ENCODE measurements around the gene ST8SIA3.

ST8SIA3 gene, protein sequence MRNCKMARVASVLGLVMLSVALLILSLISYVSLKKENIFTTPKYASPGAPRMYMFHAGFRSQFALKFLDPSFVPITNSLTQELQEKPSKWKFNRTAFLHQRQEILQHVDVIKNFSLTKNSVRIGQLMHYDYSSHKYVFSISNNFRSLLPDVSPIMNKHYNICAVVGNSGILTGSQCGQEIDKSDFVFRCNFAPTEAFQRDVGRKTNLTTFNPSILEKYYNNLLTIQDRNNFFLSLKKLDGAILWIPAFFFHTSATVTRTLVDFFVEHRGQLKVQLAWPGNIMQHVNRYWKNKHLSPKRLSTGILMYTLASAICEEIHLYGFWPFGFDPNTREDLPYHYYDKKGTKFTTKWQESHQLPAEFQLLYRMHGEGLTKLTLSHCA

DNA sequence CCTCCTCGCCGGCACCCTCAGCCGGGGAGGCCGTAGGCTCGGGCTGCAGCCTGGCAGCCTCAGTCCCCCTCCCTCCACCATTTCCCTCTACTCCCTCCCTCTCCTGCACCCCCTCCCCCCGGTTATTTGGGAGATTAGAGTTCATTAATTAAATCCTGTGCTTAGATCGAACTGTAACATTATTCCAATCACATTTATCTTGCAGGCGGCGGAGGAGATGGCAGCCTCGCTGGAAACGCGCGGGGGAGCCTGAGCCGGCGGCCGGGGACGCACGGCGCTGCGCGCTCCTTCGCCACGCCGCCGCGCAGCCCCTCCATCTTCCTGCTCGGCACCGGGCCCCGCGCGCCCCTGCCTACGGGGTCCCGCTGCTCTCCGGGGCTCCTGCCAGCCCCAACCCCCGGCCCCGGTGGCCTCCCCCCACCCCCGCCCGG lies at the start of gene ST8SIA3:
ST8SIA3 (plus strand) TSS at position 287 of the 431 bp plus-strand sequence. CDS start 290 bp downstream, outside the sequence.
- no peak for DNase-seq

DNA sequence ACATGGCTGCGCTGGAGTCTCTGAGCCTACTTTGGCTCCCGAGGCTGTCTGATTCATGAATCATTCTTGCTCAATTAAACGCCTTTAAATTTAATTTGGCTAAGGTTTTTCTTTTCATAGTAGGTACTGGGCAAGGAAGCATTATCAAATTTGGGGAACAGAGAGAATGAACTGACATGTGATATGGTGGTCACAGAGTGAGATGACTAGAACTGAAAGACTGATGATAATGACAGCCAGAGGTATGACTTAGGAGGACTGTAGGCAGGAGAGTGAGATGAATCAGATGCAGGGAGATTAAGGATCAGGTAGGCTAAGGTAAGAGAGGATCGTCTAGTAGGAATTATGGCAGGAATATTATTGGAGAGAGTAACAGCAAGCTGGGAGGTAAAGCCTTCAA lies 40.9 kb upstream of the ST8SIA3 start:
- DNase-seq = no peak

DNA sequence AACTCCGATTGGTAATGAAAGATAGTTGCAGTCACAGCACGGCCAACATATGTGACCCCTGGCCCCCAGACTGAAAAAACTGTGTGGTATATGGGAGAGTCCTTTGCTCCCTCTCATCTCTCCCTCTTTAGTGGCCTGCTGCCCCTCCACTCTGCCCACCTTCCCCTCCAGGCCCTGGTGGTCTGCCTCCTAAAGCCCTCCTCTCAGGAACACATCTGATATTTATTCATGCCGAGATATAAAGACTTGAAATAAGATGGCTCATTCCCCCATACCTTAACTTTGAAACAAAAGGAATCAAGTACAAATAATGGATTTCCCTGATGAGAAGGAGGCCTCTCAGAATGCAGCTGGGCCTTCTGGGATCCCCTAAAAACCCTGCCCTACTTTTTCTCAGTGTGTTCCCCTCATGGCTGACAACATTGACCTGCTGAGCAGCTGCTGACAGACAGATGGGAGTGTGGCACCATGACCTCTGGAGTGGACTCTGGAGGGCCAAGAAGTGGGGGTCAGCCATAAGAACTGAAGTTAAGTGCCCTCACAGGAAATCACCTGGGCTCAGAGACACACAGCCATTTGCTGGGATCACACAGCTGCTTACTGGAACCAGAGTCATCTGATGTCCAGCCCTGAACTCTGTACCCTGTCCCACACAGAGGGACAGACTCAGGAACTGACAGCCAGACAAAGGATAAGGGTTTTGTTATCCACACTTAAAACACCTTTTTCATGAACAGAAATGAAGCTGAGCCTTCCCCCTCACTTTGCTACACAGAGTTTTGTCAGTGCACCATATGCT lies 39.8 kb upstream of the ST8SIA3 start:
- DNase-seq = no peak

DNA sequence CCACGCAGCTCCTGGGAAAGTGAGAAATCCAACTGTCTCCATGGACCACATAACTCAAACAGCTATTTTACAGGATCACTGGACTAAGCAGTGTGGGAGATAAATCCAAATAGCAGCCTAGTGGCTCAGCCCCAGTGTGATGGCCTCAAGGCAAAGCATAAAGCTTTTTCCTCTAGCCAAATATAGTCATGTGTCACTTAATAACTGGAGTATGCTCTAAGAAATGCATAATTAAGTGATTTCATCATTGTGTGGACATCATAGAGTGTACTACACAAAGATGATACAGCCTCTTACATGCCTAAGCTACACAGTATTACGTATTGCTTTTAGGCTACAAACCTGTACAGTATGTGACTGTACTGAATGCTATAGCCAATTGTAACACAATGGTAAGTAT lies 31.8 kb upstream of the ST8SIA3 start:
- DNase-seq = no peak

DNA sequence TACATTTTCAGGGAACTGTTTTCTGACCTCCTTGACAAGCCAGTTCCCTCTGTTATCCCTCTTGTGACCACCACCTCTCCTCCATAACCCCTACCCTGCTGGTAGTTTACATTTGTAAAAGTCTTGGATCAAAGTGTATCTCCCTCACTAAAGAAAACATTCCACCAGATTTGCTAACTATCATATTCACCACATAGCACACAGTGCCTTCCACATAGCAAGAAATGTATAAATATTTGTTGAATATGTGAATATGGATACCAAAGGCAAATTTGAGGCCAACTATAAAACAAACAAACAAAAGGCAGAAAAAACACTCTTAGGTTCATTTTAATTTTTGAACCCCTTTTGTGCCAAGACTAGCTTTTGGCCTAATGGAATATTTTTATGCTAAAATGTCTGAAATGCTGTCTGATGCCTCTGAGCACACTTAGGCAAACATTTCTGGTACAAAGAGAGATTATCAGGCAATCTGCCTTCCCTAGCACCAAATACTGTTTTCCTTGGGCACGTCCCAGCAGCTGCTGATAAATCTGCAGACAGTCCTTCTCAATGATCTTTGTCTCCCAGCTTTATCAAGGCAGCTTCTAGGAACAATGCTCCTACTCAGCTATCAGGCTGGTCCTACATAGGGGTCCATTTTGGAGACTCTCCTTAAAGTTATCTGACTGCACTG lies 26.7 kb upstream of the ST8SIA3 start:
- DNase-seq = no peak

DNA sequence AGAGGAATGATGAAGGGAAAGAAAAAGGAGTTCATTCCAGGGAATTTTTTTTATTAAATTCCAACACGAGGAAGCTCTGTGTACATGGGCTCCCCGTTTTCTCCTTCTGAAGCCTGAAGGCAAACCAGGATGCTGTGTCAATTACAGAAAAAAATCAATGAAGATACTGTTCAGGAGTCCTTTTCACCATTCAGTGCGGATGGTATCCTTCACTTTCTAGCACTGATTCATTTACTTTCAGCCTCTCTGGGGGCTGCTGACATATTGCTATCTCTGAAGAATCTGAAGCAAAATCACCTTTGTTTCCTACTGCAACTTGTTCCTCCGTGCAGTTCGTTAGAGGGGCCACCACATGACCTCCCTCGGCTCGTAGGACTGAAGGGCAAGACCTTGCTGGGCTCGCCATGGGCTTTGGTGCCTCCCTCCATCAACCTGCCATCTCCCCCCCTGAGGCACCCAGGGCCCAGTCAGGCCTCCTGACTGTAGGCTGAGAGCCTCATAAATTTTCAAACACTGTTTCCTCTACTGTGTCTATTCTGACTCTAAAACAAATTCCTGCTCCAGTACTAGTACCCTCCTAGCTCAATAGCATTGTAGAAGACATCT lies 25.5 kb upstream of the ST8SIA3 start:
- DNase-seq = no peak

DNA sequence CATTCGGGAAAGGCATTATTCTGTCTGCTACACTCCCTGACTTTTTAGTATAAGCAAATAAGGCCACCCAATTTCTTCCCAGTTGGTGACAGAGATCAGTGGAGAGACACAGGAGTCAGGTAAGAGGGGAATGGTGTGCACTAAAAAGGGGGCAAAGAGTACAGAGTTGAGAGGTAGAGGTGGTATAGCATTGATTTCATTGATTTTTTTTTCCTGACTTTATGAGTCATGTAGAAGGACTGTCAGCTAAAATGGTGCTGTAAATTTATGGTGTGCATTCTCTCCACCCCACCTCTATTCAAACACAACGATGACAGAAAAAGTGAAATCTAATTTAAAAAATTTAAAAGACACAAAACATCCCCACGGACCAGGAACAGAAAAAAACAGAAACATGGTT lies 23.7 kb upstream of the ST8SIA3 start:
- DNase-seq = no peak

DNA sequence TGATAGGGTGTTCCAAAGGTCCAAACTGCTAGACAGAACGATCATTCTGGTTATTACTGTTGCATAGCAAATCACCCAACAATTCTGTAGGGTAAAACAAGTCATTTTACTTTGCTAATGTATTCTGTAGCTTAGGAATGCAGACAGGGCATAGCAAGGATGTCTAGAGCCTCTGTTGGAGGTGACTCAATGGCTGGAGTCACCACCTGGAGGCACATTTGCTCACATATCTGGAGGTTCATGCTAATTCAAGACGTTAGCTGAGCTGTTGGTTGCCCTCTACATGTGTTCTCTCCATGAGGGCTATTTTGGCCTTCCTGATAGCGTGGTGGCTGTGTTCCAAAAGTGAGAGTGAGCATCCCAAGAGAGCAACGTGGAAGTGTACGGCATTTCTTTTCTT lies 22.5 kb upstream of the ST8SIA3 start:
- DNase-seq = no peak

DNA sequence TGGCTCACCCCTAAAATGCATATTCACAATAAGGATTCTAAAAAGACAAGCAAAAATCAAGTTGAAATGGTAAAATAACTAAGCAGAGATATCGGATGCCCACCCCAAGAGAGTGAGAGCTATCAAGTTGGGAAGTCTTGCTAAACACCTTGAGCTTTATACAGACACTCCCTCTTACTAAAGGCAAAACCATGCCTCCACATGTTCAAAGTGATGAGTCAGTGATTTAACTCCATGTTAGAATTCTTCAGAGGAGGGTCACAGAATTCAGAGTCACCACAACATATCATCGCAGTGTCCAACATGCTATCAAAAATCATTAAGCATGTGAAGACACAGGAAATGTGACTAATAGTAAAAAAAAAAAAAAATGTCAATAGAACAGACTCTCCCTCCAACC lies 20.6 kb upstream of the ST8SIA3 start:
- DNase-seq = no peak

DNA sequence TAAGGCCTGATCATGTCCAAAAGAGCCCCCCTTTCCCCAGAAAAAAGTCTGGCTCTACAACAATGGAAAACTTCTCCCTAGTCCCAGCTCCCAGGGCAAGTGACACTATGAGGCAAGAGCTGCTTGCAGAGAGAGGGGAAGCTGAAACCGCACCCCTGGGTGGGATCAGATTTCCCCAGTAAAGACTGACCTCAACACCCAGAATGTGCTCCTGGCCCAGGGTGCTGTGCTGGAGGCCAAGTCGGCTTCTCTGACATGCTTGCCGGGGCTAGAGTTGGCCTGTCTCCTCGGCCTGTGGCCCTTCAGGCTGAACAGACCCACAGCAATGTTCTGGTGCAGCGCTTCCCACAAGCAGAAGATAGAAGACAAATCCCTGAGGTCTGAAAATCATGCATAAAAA lies 18.4 kb upstream of the ST8SIA3 start:
- no peak for DNase-seq

DNA sequence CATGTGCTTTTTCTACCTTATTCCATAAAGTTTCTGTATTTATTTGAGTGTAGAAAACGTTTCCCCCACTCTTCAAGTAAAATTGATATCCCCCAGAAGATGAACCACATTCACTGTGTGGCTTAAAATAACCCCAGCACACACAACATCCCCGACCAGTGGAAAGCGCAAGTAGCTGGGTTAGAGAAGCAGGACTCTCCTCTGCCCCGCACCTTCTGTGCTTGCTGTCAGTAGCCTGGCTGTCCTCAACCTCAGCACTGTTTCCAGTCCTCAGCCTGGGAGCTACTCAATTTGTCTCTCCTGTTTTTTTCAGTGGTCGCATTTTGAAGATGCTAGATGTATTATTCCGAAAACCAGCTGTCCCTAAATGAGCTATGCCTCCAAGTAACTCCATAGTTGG lies 18.0 kb upstream of the ST8SIA3 start:
- DNase-seq = no peak

DNA sequence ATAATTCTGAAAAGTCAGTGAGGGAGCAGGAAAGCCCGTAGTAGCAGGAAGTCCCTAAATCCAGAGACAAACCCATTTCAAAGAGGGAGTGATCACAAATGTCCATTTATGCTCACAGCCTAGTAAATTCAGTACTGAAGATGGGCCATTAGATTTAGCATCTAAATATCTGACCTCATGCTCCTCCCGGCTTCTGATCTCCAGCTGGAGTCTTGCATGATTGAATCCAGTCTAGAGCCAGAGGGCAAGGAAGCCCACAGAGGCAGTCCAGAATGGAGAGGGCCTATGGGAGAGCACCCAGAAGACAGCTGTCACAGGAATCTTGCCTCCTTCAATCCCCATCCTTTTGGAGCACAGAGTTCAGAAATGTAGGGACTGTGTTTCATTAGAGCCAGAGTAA lies 16.0 kb upstream of the ST8SIA3 start:
- no peak for DNase-seq

DNA sequence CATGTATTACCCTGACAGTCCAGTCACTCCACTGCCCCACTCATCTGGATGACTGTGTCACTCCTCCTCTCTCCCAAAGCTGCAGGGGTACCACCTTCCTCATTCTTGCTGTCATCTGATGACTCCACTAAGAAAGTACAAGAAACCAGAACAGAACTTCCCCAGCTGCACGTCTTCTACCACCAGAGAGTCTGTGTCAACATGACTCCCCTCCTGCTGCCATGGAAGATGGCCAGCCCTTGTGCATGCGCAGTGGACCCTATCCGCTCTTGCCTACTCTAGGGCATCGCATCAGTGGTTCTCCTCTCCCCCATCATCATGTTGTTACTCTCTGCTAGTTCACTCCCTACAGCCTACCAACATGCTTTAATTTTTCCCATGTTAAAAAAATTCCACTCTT lies 14.5 kb upstream of the ST8SIA3 start:
- no peak for DNase-seq

DNA sequence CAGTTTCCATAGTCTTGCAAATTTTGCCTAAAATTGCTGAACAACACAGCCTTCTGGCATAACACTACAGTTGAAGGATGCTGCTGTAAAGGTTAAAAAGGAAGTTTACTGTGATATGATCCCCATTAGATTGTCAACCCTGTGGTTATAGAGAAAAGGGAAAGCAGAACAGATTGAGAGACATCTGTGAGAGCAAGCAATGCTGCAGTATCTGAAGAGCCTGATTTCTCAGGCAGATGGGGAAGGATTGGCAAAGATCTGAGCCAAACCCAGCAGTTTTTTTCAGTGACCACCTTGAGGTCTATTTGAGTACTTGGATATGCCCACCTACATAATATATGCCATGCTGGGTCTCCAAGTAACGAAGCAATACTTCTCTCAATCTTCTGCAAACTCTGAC lies 8.5 kb upstream of the ST8SIA3 start:
- no peak for DNase-seq

DNA sequence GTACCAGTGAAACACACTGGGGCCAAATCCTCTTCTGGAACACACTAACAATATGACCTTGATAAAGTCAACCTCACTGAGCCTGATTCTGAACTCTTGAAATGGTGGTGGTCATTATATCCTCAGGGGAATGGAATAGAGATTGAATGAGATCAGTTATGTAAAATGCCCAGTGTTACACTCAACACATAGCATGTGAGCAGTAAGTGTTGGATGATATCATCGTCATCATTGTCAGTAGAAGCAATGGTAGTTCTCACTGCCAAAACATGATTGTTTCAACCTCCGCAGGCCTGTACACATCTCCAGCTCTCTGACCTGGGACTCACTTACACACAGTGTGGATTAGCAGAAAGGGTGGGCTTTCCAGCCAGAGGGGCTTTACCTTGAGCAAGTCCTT lies 5.5 kb upstream of the ST8SIA3 start:
- no peak for DNase-seq

DNA sequence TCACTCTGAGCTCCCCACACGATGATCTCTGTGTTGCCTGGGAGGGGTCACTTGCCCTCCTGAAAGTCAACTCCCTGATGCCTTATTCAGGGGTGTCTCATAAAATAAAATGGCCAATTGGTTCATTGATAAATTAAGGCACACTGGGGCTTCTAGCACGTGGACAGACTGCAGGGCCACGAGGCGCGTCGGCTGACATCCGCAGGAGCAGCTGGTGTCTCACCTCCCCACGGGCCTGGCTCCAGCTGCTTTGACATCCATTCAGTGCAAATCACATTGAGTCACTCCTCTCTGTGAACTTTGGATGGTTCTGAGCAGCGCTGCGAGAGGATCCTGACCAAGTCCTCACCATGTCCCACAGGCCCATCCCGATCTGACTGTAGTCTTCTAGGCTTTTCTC lies 4.6 kb upstream of the ST8SIA3 start:
- no peak for DNase-seq

DNA sequence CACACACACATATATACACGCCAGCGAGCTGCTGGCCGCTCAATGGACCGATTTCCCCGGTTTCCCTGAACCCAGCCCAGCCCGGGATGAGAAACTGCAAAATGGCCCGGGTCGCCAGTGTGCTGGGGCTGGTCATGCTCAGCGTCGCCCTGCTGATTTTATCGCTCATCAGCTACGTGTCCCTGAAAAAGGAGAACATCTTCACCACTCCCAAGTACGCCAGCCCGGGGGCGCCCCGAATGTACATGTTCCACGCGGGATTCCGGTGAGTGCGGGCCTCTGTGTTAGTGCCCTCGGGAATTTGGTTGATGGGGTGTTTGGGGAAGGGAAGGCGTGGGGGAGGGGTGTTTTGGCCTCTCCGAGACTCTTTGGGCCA lies 392 bp downstream of the ST8SIA3 start:
- DNase-seq = no peak

DNA sequence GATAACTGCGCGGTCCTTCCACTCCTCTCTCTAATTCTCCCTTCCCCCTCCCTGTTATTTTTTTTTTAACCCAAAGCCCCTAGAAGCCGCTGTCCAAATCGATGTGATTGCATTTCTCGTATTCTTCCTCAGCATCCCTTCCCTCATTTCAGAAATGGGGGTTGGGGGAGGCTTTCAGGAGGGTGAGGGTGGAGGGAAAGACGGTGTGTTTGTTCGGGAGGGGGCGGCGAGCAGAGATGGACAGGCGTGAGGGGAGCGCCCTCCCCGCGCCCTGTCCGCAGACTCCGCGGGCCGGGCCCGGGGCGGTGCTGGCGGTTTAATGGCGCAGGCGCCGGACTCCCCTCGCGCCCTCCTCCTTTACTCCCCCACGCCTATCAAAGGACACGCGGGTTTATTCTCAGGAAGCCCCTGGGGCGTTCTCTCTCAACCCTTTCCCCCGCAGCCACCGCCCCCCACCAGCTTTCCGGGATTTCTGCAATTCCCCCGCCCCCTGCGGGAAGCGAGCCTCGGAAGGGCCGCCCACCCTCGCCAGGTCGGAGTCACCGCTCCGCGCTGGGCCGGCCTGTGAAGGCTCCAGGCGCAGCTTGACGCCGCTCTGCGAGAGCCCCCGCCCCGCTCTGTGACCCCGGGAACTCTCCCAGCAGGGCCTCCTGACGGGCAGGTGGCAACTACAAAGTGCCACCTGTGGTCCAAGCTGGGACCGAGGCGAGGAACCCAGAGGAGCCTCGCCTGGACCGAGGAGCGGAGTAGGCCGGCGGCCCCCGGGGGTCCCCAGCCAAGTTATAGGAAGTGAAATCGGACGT lies 981 bp downstream of the ST8SIA3 start:
- DNase-seq = no peak

DNA sequence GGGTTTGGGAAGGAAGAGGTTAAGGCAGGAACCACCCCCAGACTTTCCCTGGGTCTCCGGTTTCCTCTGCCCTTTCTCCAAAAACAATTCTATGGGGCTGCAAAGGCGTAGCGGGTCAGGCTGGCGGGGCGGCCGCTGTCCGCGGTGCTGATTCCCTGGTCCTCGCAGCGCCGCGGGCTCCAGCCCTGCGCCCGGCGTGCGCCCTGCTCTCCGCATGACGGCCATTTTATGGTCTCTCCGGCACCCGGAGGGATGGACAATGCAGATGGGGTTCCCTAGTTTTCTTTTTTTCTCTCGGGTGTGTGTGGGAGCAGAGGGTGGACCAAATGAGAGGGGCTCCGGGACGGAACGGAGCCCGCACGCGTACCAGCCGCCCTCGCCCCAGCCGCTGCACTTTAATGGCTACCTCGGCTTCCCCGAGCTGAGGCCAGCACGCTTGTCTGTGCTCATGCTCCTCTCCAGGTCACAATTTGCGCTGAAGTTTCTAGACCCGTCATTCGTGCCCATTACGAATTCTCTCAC lies 1.6 kb downstream of the ST8SIA3 start:
- DNase-seq = no peak

DNA sequence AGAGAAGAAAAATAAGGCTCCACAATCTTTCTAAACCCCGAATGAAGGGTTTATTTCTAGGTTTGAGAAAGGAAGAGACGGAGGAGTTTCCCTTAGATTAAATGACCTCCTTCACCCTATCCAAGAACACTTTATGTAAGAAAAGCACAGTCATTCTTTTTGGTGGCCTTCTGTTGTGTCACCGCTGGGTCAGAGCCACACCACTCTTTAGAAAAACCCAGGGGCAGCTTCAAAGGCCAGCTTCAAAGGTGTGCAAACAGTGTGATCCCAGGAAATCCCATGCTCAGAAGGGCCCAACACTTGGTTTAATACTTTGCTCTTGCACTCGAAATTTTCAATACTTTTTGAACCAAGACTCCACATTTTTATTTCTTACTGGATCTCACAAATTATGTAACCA lies 7.1 kb downstream of the ST8SIA3 start:
- no peak for DNase-seq

DNA sequence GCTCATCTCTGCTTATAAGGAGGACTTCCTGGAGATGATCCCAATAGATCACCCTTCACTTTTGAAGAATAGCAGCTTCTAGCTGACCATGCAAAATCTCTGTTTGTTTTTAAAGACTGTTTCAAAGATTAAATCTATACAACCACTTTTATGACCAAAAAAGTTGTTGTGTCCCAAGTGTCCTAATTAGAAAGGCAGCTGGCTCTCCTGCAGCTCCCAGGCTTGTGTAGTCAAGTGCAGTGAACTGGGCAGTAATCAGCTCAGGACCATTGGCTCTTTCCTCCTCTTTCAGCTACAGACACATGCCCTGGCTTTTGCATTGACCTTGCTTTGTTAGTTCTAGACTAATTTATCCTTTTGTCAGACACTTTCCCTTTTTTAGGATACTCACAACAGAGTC lies 10.4 kb downstream of the ST8SIA3 start:
- no peak for DNase-seq

DNA sequence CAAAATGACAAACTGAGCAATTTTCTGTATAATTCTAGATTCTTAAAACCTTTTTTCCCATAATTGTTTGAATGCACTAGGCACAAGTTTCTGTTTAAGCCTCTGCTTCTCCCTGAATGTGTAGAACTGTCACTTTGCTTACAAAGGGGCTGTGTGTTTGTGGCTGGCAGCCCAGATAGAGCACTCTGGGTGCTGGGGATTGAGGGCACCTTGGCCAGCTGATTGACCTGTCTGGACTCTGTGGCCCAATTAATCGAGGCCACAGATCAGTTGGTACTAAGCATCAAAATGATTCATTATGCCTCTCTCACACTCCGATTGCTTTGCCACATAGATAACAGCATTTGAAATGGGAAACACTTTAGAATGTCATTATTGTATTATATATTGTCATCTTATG lies 12.1 kb downstream of the ST8SIA3 start:
- DNase-seq = no peak

Data from cortex of kidney (tissue), 1 donor.